Sigmoid colon (tissue), 4 donors: Measurements from ENCODE around the gene PPM1A.

Experiments
- EP300 ChIP-seq, 4 donors: sonication (generic); formaldehyde crosslinking; IDR thresholded peaks; one replicate each; pipeline ENCODE4 v1.6.1; 2017; ENCODE audit warnings: antibody characterized with exemption in 4 of 4
- POLR2A ChIP-seq, 2 donors: fragments of 450-650 bp; IDR thresholded peaks; one replicate each; pipeline ENCODE4 v1.6.1; 2016; ENCODE audit warnings: antibody characterized with exemption in 2 of 2, mild to moderate bottlenecking in 2 of 2, moderate library complexity in 2 of 2
- POLR2AphosphoS5 ChIP-seq, 4 donors: sonication (generic); formaldehyde crosslinking; IDR thresholded peaks; one replicate each; pipeline ENCODE4 v1.6.1; 2017; ENCODE audit warnings: antibody characterized with exemption in 4 of 4
- TF ChIP-seq, protein P1 (sequence below), 4 experiments: fragments of 450-650 bp in 3 of 4; fragments of 200-600 bp in 1 of 4; IDR thresholded peaks; one replicate each; pipeline ENCODE4 v1.5.1; 2016 to 2019; ENCODE audit warnings: antibody characterized with exemption in 4 of 4, mild to moderate bottlenecking in 3 of 4, moderate library complexity in 2 of 4

DNA sequence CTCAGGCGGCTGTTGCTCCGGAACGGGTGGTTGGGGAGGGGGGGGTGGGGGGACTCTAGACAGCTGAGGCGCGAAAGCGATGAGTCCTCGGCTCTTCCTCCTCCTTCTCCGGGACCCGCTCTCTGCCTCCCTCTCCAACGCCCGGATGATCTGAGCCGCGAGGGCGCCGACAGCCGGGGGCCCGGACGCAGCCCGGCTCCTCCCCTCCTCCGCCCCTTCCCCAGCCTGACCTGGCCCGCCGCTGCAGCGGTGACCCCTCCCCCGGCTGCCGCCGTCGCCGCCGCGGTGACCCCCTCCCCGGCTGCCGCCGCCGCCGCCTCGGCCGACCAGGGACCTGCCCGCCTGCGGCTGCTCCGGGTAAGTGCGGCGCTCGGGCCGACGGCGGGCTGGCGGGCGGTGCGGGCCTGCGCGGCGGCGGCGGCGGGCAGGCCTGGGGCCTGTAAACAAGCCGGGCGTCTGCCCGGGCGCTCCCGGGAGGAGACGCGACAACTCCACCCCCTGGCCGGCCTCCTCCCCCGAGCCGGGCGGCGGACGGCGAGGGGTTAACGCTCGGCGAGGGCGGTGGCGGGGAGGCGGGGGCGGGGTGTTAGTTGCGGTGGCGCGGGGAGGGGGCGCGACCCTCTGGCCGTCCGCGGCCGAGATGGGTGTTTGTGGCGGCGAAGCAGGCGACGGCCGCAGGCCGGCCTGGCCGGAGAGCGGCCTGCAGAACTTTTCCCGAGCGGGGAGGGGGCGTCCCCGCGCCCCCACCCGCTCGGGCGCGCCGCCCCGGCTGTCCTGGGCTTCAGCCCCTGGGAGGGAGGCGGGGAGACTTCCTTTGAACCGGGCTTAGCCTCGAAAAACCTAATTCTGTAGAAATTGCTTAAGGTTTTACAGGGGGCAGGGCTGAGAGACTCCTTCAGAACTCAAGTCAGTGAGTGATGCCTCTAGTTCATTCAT lies 568 bp downstream of the PPM1A start:
- TF ChIP-seq, protein P1, sequence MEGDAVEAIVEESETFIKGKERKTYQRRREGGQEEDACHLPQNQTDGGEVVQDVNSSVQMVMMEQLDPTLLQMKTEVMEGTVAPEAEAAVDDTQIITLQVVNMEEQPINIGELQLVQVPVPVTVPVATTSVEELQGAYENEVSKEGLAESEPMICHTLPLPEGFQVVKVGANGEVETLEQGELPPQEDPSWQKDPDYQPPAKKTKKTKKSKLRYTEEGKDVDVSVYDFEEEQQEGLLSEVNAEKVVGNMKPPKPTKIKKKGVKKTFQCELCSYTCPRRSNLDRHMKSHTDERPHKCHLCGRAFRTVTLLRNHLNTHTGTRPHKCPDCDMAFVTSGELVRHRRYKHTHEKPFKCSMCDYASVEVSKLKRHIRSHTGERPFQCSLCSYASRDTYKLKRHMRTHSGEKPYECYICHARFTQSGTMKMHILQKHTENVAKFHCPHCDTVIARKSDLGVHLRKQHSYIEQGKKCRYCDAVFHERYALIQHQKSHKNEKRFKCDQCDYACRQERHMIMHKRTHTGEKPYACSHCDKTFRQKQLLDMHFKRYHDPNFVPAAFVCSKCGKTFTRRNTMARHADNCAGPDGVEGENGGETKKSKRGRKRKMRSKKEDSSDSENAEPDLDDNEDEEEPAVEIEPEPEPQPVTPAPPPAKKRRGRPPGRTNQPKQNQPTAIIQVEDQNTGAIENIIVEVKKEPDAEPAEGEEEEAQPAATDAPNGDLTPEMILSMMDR (IDR thresholded peaks at IDR 0.05), result no peak
- TF ChIP-seq POLR2A (IDR thresholded peaks at IDR 0.05) (no peak), POLR2AphosphoS5 (IDR thresholded peaks at IDR 0.05) (peak in 2 of 4 donors; percentile 10 to 31), EP300 (IDR thresholded peaks at IDR 0.05) (no peak)
